Stimulated activated CD4-positive, alpha-beta T cell treated with anti-CD3 and anti-CD28 coated beads, TNF-alpha, amount 100 ng/mL, for 24 hours (primary cell): ENCODE measurements around the gene CERS6.

Experiments used
- DNase-seq, 3 experiments: peaks; one replicate each; pipeline ENCODE4 v3.0.0-alpha.2; 2020; ENCODE audit warnings: low read depth in 3 of 3

Gene CERS6

DNA sequence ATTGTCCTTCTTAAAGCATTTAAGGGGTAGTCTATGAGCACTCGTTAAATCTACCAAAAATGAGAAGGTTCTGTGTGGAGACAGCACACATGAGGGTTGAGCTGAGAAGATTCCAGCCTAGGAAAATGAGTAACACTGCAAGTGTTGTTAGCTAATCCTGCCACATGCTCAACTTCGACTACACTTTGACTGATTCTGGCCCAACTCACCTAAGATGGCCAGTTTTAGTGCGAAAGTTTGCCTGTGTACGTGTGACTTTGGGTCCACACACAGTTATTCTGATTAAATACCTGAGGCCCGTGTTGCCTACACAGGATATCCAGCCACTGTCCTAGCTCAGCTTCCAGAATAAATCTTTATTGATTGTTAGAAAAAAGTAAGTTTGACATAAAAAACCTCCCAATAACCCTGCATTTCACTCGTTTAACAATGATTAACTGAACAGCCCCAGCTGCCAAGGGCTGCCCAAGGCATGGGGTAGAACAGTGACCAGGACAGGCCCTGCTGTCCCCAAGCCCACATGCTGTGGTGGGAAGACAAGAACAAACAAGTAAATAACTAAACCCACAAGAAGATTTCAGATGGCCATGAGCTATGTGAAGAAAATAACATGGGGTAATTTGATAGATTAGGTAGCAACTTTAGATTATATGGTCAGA, 14.7 kb upstream of the CERS6 start:
- no peak for DNase-seq

DNA sequence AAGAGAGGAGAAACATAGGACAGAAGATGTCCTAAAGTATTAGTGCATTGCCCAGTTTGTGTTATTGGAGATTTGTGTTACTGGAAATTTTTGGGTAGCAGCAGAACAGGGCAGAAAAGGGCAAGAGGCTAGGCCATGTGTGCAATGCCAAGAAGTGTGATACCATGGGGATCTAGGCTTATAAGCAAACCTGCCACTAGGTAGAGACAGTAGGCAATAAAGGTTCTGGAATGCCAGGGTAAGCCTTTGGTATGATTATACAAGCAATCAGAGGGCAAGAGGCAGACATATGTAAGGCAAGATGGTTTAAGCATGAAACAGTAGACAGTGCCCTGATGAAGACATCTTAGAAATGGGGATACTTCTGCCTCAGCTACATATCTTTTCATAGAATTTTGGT, 12.3 kb upstream of the CERS6 start:
- no peak for DNase-seq

DNA sequence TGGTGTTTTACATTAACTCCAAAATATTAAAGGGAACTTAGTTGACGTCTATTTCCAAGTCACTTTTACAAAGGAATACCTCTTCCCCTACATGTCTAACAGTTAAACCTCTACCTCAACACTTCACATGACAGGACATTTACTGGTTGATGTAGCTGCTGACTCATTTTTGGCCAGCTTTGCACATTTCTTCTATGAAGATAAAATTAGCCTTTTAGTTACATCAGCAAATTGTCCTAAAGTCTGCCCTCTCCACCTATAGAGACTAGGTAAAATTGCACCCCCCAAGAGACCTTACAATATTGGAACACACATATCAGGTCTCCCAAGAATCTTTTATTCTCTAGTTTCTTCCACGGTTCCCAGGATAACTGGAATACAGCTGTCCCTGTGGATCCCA, 10.1 kb upstream of the CERS6 start:
- no peak for DNase-seq

DNA sequence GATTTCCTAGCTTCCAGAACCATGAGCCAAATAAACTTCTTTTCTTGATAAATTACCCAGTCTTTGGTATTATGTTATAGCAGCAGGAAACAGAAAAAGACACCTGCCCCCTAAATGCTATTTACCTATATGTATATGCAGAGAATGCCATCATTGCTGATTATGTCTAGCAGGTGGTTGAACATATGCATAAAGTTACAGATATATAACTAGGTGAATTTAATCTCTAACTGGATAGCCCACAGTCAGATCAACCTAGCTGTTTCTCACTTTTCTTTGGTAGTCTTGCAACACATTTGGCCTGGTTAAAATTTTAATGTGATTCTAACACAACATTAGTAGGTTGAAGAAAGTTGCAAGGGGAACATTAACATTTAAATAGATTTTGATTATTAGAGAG, 7.1 kb upstream of the CERS6 start:
- DNase-seq: no peak

- no peak for DNase-seq
These were observed 6.7 kb upstream of the CERS6 start for GRCh38 chr2:168449419-168449818.

DNA sequence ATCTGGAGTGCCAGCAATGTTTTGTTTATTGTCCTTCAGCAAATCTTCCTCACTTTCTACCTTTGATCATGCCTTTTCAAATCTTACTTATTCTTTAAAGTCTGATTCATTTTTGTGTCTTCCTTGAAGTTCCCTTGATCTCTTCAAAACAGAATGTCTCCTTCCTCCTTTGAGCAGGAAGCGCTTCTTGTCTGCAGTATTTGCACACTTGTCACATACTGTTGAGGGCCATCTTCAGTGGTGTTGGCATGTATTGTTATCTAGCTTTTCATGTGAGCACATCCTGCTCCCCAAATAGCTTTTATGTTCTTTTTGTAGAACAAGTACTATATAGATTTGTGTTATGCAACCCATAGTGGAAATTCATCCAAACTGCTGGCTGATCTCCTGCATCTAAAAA, 5.9 kb upstream of the CERS6 start:
- no peak for DNase-seq

- no peak for DNase-seq
These were observed 5.3 kb upstream of the CERS6 start for GRCh38 chr2:168450732-168451131.

- DNase-seq: no peak
These were observed 3.3 kb upstream of the CERS6 start for GRCh38 chr2:168452781-168453180.

DNA sequence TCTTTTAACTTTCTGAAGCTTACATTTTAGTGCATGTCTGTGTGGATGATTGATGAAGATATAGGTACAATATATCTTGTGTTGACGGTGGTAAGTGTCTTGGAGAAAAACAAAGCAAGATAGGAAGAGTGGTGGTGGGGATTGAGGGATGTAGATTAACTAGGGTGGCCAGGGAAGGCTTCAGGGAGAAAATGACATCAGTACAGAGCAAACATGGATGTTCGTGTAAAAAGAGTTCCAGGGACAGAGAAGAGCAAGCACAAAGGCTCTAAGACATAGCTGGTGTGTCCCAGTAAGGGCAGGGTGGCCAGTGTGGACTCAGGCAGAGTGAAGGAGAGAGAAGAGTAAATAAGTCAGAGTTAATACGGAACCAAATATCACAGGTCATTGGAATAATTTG, 2.7 kb upstream of the CERS6 start:
- DNase-seq: no peak

DNA sequence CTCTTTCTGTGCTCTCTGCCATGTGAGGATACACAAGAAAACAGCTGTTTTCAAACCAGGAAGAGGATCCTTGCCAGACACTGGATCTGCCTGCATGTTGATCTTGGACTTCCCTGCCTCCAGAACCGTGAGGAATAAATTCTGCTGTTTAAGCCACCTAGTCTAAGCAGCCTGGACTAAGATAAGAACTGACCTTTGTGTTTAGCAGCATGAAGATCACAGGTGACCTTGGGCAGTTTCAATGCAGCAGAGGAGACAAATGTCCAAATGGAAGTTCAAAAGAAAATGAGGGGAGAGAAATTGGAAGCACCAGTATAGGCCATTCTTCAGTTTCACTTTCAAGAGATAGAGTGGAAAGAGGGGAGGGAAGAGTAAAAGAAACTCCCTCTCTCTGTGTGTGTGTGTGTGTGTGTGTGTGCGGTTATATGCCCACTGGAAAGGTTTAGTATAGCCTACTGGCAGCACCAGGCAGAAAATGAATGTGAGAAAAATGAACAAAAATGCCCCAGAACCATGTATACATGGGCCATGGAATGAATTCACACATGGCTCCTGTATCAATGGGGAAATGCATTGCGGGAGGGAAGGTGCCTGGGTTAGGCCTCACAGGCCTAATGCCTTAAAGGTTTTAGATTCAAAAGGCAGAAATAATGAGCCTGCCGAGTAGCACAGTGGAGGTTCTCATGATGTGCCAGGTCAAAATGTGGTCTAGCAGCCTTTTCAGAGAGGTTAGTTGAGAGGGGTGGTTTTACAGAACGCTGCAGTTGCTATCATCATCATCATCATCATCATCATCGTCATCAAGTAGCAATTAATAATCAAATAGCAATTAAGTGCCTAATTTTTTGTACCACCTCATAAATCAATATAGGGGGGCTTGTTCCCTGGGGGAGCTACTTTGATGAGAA, 1.1 kb upstream of the CERS6 start:
- DNase-seq: no peak

- peak in 1 of 3 experiments; percentile 45 for DNase-seq
These were observed 583 bp downstream of the CERS6 start for GRCh38 chr2:168456521-168457189.

DNA sequence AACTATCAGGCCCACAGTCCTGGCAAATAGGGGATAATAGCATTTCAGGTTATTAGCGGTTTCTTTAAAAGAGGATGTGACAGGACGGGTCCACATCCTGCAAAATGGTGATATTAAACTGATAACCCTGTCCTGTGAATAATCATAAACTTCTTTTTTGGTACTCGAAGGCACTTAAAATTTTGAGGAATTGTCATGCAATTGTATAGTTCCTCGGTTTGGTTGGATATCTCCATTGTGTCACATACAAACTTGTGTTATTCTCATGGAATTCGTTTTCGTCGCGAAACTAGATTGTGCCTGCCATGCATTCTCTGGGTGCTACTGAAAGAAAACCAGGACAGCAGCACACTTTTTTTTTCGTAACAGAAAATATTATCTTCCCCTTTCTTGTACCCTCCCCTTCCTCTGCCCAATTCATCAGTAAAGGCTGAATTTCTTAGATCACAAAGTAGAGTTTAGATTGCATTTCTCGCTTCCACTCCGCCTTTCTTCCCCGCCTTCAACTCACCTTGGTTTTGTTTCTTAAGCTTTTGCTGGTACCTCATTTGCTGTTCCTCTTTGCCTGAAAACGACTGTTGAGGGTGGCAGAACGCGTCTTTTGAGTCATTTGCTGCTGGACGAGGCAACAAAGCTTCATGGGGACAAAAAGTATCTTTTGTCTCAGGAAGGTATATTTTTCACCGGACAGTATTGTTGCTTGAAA, 1.3 kb downstream of the CERS6 start:
- DNase-seq: no peak

GRCh38 chr2:168458139-168458538, 2.1 kb downstream of the CERS6 start:
- DNase-seq: no peak

GRCh38 chr2:168459256-168459655, 3.2 kb downstream of the CERS6 start:
- no peak for DNase-seq

GRCh38 chr2:168460571-168460970, 4.5 kb downstream of the CERS6 start:
- no peak for DNase-seq

DNA sequence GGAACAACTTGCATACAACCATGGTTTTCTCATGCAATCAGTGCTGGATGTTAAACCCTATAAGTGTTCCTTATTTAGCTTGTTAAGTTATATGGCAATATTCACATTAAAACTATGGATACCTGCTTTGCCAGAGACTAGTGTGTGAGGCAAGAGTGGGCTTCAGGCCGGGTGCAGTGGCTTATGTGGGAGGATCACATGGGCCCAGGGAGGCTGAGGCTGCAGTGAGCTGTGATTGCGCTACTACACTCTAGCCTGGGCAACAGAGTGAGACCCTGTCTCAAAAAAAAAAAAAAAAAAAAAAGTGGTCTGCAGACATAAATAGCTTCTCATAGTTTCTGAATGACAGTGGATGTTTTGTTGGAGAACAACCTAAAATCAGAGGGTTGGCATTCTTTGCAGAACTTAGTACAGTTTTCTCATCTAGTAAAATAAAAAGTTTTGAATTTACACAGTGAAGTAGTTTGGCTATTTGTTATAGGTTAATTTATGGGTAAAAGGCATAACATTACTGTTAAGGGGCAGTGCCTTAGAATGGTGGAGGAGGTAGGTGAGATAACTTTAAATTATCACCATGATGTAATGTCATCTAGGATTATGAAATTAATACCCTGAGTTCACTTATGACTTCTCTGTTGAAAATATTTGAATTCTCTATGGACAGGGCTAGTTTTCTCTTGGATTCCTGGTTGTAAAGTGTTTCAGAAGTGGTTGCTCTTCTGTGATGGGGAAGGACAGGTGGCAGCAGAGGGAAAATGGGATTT, 5.3 kb downstream of the CERS6 start:
- DNase-seq: no peak

- DNase-seq: no peak
These were observed 5.9 kb downstream of the CERS6 start for GRCh38 chr2:168461942-168462331.

GRCh38 chr2:168462543-168463045, 6.5 kb downstream of the CERS6 start:
- no peak for DNase-seq

DNA sequence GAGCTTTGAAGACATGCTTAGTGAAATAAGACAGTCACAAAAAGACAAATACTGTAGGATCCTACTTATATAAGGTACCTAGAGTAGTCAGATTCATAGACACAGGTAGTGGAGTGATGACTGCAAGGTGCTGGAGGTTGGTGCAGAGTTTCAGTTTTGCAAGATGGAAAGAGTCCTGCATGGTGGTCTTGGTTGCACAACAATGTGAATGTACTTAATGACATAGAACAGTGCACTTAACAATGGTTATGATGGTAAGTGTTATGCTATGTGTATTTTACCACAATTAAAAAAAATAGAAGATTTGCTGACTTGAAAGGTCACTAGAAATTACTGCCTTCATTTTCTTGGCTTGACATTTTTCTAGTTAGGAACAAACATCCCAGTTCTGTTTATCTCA, 9.5 kb downstream of the CERS6 start:
- no peak for DNase-seq

- DNase-seq: no peak
These were observed 10.2 kb downstream of the CERS6 start for GRCh38 chr2:168466190-168466737.
